Liver (tissue), 9 donors: ENCODE measurements around the gene SUMF2. TPM values are rescaled to one million over a fixed set of nuclear protein-coding genes. Genes with fewer than 3 reads are reported as not detected.
"Not testable (repeated sequence)": the region's sequence is repeated elsewhere in the genome, so short reads cannot be mapped to it uniquely, and the experiment has no call there.

Experiments used
- DNase-seq: peaks from one replicate; pipeline ENCODE4 v3.0.0-alpha.2; 2017; ENCODE audit warnings: low spot score
- H3K27ac ChIP-seq, 2 donors: one replicate each; pipeline ENCODE4 v1.7.0; 2013; ENCODE audit warnings: inconsistent platforms in 2 of 2, low read length in 2 of 2, control low read depth in 1 of 2, low read depth in 1 of 2, mild to moderate bottlenecking in 1 of 2
- H3K27me3 ChIP-seq, 4 donors: one replicate each; pipeline versions ENCODE4 v1.6.1 to v1.7.0; 2013; ENCODE audit warnings: low read length in 3 of 4, inconsistent platforms in 1 of 4, mild to moderate bottlenecking in 1 of 4, moderate library complexity in 1 of 4; ENCODE audit not compliant: control insufficient read depth in 4 of 4, insufficient read depth in 4 of 4
- H3K36me3 ChIP-seq, 4 donors: one replicate each; pipeline versions ENCODE4 v1.6.1 to v1.7.0; 2013; ENCODE audit warnings: low read length in 3 of 4, mild to moderate bottlenecking in 3 of 4, low read depth in 1 of 4, moderate library complexity in 1 of 4; ENCODE audit not compliant: control insufficient read depth in 4 of 4, insufficient read depth in 3 of 4
- H3K4me1 ChIP-seq, 4 donors: one replicate each; pipeline versions ENCODE4 v1.6.1 to v1.7.0; 2013; ENCODE audit warnings: low read length in 3 of 4, mild to moderate bottlenecking in 3 of 4, moderate library complexity in 1 of 4; ENCODE audit not compliant: control insufficient read depth in 4 of 4, insufficient read depth in 4 of 4
- H3K4me3 ChIP-seq, 3 donors: one replicate each; pipeline versions ENCODE4 v1.6.1 to v1.7.0; 2013; ENCODE audit warnings: low read length in 3 of 3, control low read depth in 1 of 3, low read depth in 1 of 3, mild to moderate bottlenecking in 1 of 3
- H3K9ac ChIP-seq, 2 donors: one replicate each; pipeline ENCODE4 v1.7.0; 2013; ENCODE audit warnings: low read length in 2 of 2, mild to moderate bottlenecking in 2 of 2, moderate library complexity in 2 of 2, control low read depth in 1 of 2, low read depth in 1 of 2
- H3K9me3 ChIP-seq, 4 donors: one replicate each; pipeline versions ENCODE4 v1.6.1 to v1.7.0; 2013; ENCODE audit warnings: low read length in 3 of 4; ENCODE audit not compliant: control insufficient read depth in 4 of 4
- CTCF ChIP-seq: fragments of 150-350 bp; IDR thresholded peaks from 2 replicates; pipeline ENCODE4 v1.5.1; 2017; ENCODE audit warnings: improper control_type of control experiment, low read depth, low read length; ENCODE audit not compliant: missing input control
- EGR1 ChIP-seq, 2 donors: IDR thresholded peaks; 2 replicates each; pipeline ENCODE4 v1.6.1; 2016 to 2018; ENCODE audit warnings: antibody characterized with exemption in 2 of 2, low read depth in 2 of 2
- HNF4A ChIP-seq, 2 donors: conservative IDR thresholded peaks; 2 replicates each; pipeline ENCODE4 v1.6.1; 2016; ENCODE audit warnings: antibody characterized with exemption in 2 of 2, mild to moderate bottlenecking in 2 of 2
- JUND ChIP-seq, 2 donors: IDR thresholded peaks; 2 replicates each; pipeline ENCODE4 v1.6.1; 2016; ENCODE audit warnings: antibody characterized with exemption in 2 of 2
- NR2F2 ChIP-seq: IDR thresholded peaks from 2 replicates; pipeline ENCODE4 v1.6.1; 2016; ENCODE audit warnings: antibody characterized with exemption
- RAD21 ChIP-seq, 2 donors: IDR thresholded peaks; 2 replicates each; pipeline ENCODE4 v1.6.1; 2016; ENCODE audit warnings: antibody characterized with exemption in 2 of 2, mild to moderate bottlenecking in 2 of 2
- RXRA ChIP-seq, 2 donors: IDR thresholded peaks; 2 replicates each; pipeline ENCODE4 v1.6.1; 2017 to 2018; ENCODE audit warnings: antibody characterized with exemption in 2 of 2, mild to moderate bottlenecking in 1 of 2
- ZBTB33 ChIP-seq: IDR thresholded peaks from 2 replicates; pipeline ENCODE4 v1.6.1; 2016; ENCODE audit warnings: antibody characterized with exemption
- WGBS: extraction: QIAGEN DNeasy Blood & Tissue Kit; methylation state at CpG from one replicate; pipeline ENCODE4 v1.1.7; 2013; 5-methylcytosine and 5-hydroxymethylcytosine counted together
- polyA plus RNA-seq, 2 donors: library from polyadenylated mRNA; stranded (reverse) in 1 of 2; unstranded in 1 of 2; fragments of 200-250 nt in 1 of 2; fragments of >200 nt in 1 of 2; fragmentation: Nextera tagmentation in 1 of 2; extraction: Ambion mirVana in 1 of 2; gene quantifications; one replicate each; pipeline versions ENCODE4 v1.2.1 to v1.2.3, GENCODE V29; 2013 to 2015
- total RNA-seq, 2 donors: library from RNA; depleted of rRNA; stranded (reverse); fragments of >200 nt; gene quantifications; one replicate each; pipeline ENCODE4 v1.2.3, GENCODE V29; 2014
- donor health status: healthy.
- donor health status: healthy.
- donor health status: healthy.
- donor health status: healthy.
- donor health status: healthy.

SUMF2 gene
- total and polyA plus RNA-seq, 4 donors = 67.1 to 104 (median 74.8) TPM

GRCh38 chr7:56092388-56092787, 28.3 kb downstream of the SUMF2 start:
- 37% methylated on average over 6 of the region's 6 CpGs for WGBS
- not testable (repeated sequence) for H3K9me3 ChIP-seq, H3K36me3 ChIP-seq, H3K4me3 ChIP-seq, H3K27me3 ChIP-seq, DNase-seq, H3K9ac ChIP-seq
- peak overlapping the region in 1 of 2 donors; percentile 14 for H3K27ac ChIP-seq
- H3K4me1 ChIP-seq = peaks cover 1 to 13% (median 7%) of the 10 kb centered on the region in 4 donors
- TF ChIP-seq HNF4A (conservative IDR thresholded peaks at IDR 0.05) = peak; percentile 26 to 45

- Histone ChIP-seq H3K27ac (peak within 1 kb of the TSS; percentile 14 to 43), H3K27me3 (no peaks in the 10 kb centered on the region), H3K9ac (no peak within 1 kb of the TSS), H3K36me3 (no peaks in the 10 kb centered on the region), H3K4me1 (peaks cover 1 to 13% (median 7%) of the 10 kb centered on the region in 4 donors), H3K9me3 (no peaks in the 10 kb centered on the region), H3K4me3 (no peak within 1 kb of the TSS)
- WGBS = 28% methylated on average over 19 of the region's 19 CpGs
- peak; percentile 36 for TF ChIP-seq NR2F2
- TF ChIP-seq RXRA (IDR thresholded peaks at IDR 0.05) = peak; percentile 24 to 28
- no peak for TF ChIP-seq ZBTB33
- TF ChIP-seq CTCF = peak; percentile 64
- TF ChIP-seq RAD21 (IDR thresholded peaks at IDR 0.05) = peak; percentile 80 to 84
- no peak for DNase-seq
These were observed 28.9 kb downstream of the SUMF2 start, which contains the start of gene PHKG1 for GRCh38 chr7:56092789-56093531. TSS of gene PHKG1 (minus strand) at chr7:56092952. CDS start at chr7:56088941, 4,011 bp downstream.

- H3K36me3 ChIP-seq = peaks cover 9 to 31% (median 27%) of the 10 kb centered on the region in 4 donors
- no peaks in the 10 kb centered on the region for H3K27me3 ChIP-seq
- no peak overlapping the region for H3K9ac ChIP-seq
- WGBS = 73% methylated on average over 5 of the region's 5 CpGs
- TF ChIP-seq JUND (IDR thresholded peaks at IDR 0.05) = peak in 1 of 2 donors; percentile 39
- peak in 1 of 2 donors; percentile 14 for TF ChIP-seq RXRA (IDR thresholded peaks at IDR 0.05)
- no peak for TF ChIP-seq EGR1 (IDR thresholded peaks at IDR 0.05; ENCODE audit: low read depth in 2 of 2)
- DNase-seq = no peak
- peaks cover under 1 to 8% (median 3%) of the 10 kb centered on the region in 4 donors for H3K4me1 ChIP-seq
- no peaks in the 10 kb centered on the region for H3K9me3 ChIP-seq
- no peak overlapping the region for H3K27ac ChIP-seq
- H3K4me3 ChIP-seq = no peak overlapping the region
These were observed 33.6 kb downstream of the SUMF2 start for GRCh38 chr7:56097700-56098099.
